ENCODE data around the gene ODAD2. TPM values are rescaled to one million over a fixed set of nuclear protein-coding genes. Genes with fewer than 3 reads are reported as not detected.

The ODAD2 gene
- total RNA-seq, 2 donors from 2014 or later: 0.09 to 0.42 TPM

DNA sequence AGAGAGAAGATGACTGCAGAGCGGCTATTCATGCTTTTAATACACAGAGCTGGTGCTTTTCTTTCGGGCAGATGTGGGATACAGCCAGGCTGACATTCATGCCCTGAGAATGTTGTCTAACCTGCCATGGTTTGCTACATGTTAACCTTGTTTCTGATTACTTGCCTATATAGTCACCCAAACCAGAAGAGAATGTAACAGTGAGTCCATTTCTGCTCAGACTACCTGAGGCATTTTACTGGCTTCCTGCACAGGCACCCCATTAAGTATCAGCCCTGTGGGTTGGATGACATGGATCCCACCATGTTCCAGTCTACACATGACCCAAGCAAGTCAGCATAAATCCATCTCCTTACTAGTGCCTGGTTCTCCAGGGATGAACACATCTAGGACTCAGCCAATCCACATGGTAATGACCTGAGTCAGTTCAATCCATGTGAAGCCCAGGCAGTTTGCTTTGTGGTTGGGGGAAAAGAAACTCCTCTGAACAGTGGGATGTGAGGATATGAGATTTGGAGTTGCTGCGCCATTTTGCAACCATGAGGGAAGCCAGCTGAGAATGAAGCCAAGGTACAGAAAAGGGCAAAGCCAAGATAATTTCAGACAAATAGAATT is 197.6 kb downstream of the ODAD2 start:
- ATAC-seq (no peak), DNase-seq (no peak)
- intact Hi-C loops (cut with DNase I, micrococcal nuclease): no loop called here

DNA sequence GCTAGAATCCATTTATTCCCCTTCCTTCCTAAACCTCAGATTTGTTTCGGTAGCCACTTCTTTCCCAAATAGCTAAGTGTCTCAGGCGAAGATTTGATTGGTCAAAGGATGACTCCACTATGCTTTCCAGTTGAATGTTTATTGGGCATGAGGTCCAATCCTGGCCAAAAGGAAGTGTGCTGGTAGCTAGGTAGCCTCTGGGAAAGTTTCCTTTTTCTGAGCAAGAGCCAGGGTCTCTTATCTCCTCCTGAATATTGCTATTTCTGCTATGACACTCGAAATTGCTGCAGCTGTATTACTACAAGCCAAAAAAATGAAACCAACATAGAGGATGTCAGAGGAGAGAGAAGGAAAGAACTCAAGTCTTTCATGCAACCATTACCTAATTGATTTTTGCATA is 199.8 kb downstream of the ODAD2 start:
- ATAC-seq: no peak
- no peak for DNase-seq
- intact Hi-C loops (cut with DNase I, micrococcal nuclease): no loop called here

DNA sequence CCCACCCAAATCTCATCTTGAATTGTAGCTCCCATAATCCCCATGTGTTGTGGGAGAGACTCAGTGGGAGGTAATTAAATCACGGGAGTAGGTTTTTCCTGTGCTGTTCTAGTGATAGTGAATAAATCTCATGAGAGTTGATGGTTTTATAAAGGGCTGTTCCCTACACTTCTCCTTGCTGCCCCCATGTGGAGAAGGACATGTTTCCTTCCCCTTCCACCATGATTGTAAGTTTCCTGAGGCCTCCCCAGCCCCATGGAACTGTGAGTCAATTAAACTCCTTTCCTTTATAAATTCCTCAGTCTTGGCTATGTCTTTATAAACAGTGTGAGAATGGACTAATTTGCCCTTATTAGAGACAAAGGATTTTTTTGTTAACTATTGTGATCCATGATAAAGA is 204.7 kb downstream of the ODAD2 start:
- DNase-seq (peak in 1 of 2 donors; percentile 10), ATAC-seq (no peak)
- intact Hi-C loops (cut with DNase I, micrococcal nuclease): no loop called here

DNA sequence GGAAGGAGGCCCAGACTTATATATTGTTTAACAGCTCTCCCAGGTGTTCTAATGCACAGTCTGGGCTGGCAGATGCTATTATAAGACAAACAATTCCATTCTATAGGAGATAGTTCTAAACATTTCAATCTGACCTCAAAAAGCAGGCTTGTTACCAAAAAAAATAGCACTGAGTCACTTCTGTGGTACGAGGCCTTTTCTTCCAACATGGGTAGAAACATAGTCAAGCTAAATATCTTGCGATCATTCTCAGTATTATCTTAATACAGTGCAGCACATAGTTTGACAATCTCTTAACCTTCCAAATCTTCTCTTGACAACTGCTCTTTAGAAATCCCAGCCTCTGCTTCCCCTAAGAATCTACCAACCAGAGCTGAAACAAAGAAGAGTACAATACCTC is 206.7 kb downstream of the ODAD2 start:
- intact Hi-C loops (cut with DNase I, micrococcal nuclease): no loop called here
- ATAC-seq: no peak
- DNase-seq: no peak

DNA sequence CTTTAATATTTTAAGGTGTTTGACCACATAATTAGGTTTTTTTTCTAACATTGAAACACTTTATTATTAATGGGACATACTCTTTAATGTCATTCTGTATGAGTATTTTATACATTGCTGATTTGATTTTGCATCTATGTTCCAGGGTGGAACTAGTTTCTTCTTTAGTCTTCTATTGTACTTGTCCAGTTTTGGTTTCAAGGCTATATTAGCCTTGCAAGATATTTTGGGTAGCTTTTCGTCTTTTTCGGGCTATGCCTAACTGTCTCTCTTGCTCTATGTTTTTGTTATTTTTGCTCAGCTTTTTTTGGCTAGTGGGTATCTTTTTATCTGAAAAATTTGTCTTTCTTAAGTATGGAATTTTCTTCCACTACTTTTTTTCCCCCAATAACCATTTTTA is 214.6 kb downstream of the ODAD2 start:
- ATAC-seq (no peak), DNase-seq (no peak)
- intact Hi-C loops (cut with DNase I, micrococcal nuclease): no loop called here

DNA sequence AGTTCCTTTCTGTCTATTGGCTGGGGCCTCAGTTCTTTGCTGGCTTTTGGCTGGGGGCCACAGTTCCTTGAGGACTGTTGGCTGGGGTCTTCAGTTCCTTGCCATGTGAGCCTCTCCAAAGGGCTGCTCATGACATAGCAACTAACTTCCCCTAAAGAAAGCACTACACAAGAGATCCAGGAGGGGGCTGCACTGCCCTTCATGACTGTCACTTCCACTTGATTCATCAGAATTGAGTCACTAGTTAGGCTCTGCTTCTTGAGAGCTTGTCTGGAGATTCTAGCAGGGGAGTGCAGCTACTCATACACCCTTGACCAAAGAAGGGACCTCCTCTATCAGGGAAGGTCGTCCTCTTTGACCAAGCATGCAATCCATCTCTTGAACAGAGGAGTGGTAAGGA is 215.2 kb downstream of the ODAD2 start:
- intact Hi-C loops (cut with DNase I, micrococcal nuclease): no loop called here
- no peak for DNase-seq
- no peak for ATAC-seq

DNA sequence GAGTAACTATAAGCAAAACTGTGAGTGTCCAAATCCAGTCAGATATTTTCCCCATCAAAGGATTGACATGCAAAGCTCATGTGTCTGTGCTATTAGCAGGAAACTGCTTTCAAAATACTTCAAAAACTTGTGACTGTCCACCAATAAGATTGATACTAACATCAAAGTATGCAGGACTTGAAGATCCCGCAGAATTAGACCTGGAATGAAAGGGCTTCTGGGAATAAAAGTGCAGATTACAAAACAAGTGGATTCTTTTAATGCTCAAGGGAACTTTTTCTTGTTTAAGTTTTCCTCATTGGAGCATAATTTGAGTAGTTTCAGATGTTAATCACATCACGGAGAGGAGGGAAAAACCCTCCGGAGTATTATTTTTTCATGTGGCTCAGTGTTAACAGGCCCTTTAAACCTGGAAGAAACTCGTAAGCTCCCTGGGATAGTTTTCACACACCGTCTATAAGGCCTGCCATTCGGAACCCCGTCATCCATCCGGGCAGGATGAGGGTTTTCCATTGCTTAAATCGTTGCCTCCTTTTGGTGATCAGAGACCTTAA is 219.3 kb downstream of the ODAD2 start:
- DNase-seq: no peak
- intact Hi-C loops (cut with DNase I, micrococcal nuclease): no loop called here
- ATAC-seq: no peak

DNA sequence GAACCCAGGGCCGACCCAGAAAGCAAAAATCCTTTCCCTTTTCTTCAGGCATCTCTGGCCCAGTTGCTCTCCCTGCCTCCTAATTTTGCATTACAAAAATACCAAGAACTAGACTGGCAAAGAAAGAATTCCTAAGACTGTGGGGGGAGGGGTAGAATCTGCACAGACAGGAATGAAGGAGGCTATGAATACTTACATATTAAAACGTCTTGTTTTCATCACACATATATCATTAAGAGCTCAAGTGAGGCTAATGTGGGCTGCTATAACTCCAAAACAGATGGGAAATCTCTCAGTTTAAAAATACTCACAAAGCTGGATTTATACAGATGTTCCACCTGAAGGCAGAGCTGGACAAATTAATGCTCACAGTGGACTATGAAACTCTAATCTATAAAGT is 224.0 kb downstream of the ODAD2 start:
- DNase-seq (no peak), ATAC-seq (no peak)
- intact Hi-C loops (cut with DNase I, micrococcal nuclease): no loop called here

DNA sequence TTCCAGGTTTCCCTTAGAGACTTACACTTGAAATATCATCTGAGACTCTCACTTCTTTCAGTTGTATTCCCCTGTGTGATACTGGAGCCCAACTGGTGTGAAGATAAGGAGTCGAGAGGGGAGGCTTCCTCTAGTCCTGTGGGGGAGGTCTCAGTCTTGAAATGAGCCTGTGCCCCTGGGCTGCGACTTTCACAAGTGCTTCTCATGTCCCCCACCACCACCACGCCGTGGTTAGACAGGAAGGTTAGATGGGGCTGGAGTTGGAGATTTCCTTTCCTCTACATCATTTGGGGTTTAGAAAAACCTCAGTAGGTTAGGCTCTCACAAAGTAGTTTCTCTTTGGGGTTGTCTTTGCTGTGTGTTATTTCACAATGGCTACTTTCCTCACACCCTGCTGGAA is 227.6 kb downstream of the ODAD2 start:
- intact Hi-C loops (cut with DNase I, micrococcal nuclease): no loop called here
- ATAC-seq: no peak

DNA sequence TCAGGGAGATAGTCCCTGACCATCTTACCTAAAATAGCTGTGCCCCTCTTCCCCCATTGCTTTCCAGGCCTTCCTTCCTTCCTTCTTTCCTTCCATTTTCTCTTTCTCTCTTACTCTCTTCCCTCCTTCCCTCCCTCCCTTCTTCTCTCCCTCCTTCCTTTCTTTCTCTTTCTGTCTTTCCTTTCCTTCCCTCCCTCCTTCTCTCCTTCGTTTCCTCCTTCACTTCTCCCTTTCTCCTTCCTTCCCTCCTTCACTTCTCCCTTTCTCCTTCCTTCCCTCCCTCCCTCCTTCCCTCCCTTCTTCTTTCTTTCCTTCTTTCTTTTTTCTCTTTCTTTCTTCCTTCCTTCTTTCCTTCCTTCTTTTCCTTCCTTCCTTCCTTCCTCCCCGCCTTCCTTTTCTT is 228.7 kb downstream of the ODAD2 start:
- no peak for ATAC-seq
- no peak for DNase-seq
- intact Hi-C loops (cut with DNase I, micrococcal nuclease): no loop called here

More for the DNA sequence above, 227.6 kb downstream of the ODAD2 start:
- DNase-seq: no peak

Measured in left colon (tissue), 2 donors.